ENCODE data around the gene WEE1. TPM values are rescaled to one million over a fixed set of nuclear protein-coding genes. Genes with fewer than 3 reads are reported as not detected.

The WEE1 gene
- total RNA-seq (2014; rRNA removed; shearing (Covaris generic)) = 102 and 120 TPM in 2 replicates

GRCh38 chr11:9573052-9573774, at the start of gene WEE1:
Gene WEE1, plus strand, starts transcription at chr11:9573670. Its CDS starts 264 bp downstream, at chr11:9573934.
- peaks cover 31% of the 10 kb centered on the region for H3K36me3 ChIP-seq

GRCh38 chr11:9524001-9524400, 49.5 kb upstream of the WEE1 start:
- no peaks in the 10 kb centered on the region; the same call in 1 of the 2 replicates for H3K4me1 ChIP-seq
- H3K36me3 ChIP-seq = peaks cover 21% of the 10 kb centered on the region
- H3K9me3 ChIP-seq (replicated peaks) = no peaks in the 10 kb centered on the region
- no peak overlapping the region for H3K4me3 ChIP-seq
- no peak overlapping the region for H3K27ac ChIP-seq
- DNase-seq = no peak
- H3K27me3 ChIP-seq = no peaks in the 10 kb centered on the region

More at GRCh38 chr11:9573052-9573774, at the start of gene WEE1:
- Histone ChIP-seq H3K4me1 (peaks cover 35% of the 10 kb centered on the region), H3K27me3 (no peaks in the 10 kb centered on the region), H3K27ac (peak within 1 kb of the TSS; percentile 89), H3K4me3 (peak within 1 kb of the TSS; percentile 79), H3K9me3 (replicated peaks) (no peaks in the 10 kb centered on the region)
- DNase-seq = peak; percentile 99

- Histone ChIP-seq H3K27me3 (no peaks in the 10 kb centered on the region), H3K4me3 (no peak overlapping the region), H3K9me3 (replicated peaks) (no peaks in the 10 kb centered on the region), H3K4me1 (peaks cover 11% of the 10 kb centered on the region), H3K36me3 (peaks cover 21% of the 10 kb centered on the region), H3K27ac (no peak overlapping the region)
- DNase-seq = no peak
Measured at GRCh38 chr11:9525116-9525515, 48.4 kb upstream of the WEE1 start.

GRCh38 chr11:9527481-9528135, 45.9 kb upstream of the WEE1 start:
- DNase-seq = no peak
- Histone ChIP-seq H3K27me3 (no peaks in the 10 kb centered on the region), H3K4me3 (no peak overlapping the region), H3K9me3 (replicated peaks) (no peaks in the 10 kb centered on the region), H3K36me3 (peaks cover 18% of the 10 kb centered on the region), H3K27ac (no peak overlapping the region), H3K4me1 (peaks cover 14% of the 10 kb centered on the region)

- no peak overlapping the region for H3K27ac ChIP-seq
- peaks cover 14% of the 10 kb centered on the region for H3K4me1 ChIP-seq
- no peaks in the 10 kb centered on the region for H3K9me3 ChIP-seq (replicated peaks)
- H3K27me3 ChIP-seq = no peaks in the 10 kb centered on the region
- DNase-seq = no peak
- peaks cover 16% of the 10 kb centered on the region for H3K36me3 ChIP-seq
- no peak overlapping the region for H3K4me3 ChIP-seq
Measured at GRCh38 chr11:9528136-9528501, 45.4 kb upstream of the WEE1 start.

GRCh38 chr11:9528573-9529333, 44.7 kb upstream of the WEE1 start:
- no peaks in the 10 kb centered on the region for H3K9me3 ChIP-seq (replicated peaks)
- H3K4me3 ChIP-seq = no peak overlapping the region
- no peak overlapping the region; the same call in 1 of the 2 replicates for H3K27ac ChIP-seq
- H3K4me1 ChIP-seq = peaks cover 14% of the 10 kb centered on the region
- no peak for DNase-seq
- H3K27me3 ChIP-seq = no peaks in the 10 kb centered on the region
- peaks cover 16% of the 10 kb centered on the region for H3K36me3 ChIP-seq

GRCh38 chr11:9529334-9529650, 44.2 kb upstream of the WEE1 start:
- H3K9me3 ChIP-seq (replicated peaks) = no peaks in the 10 kb centered on the region
- H3K27ac ChIP-seq = no peak overlapping the region; the same call in 1 of the 2 replicates
- no peaks in the 10 kb centered on the region for H3K27me3 ChIP-seq
- H3K4me3 ChIP-seq = no peak overlapping the region
- H3K36me3 ChIP-seq = peaks cover 16% of the 10 kb centered on the region
- DNase-seq = peak; percentile 19 to 50
- peaks cover 14% of the 10 kb centered on the region for H3K4me1 ChIP-seq

- H3K27me3 ChIP-seq = no peaks in the 10 kb centered on the region
- DNase-seq = peak; percentile 61 to 71
- no peak overlapping the region; the same call in 1 of the 2 replicates for H3K27ac ChIP-seq
Measured at GRCh38 chr11:9530020-9530621, 43.3 kb upstream of the WEE1 start.

GRCh38 chr11:9530901-9531625, 42.4 kb upstream of the WEE1 start:
- H3K9me3 ChIP-seq (replicated peaks) = no peaks in the 10 kb centered on the region
- H3K36me3 ChIP-seq = peaks cover 10% of the 10 kb centered on the region
- H3K4me3 ChIP-seq = no peak overlapping the region
- H3K4me1 ChIP-seq = peaks cover 14% of the 10 kb centered on the region
- peak in 1 of 2 experiments; percentile 5 for DNase-seq
- no peak overlapping the region for H3K27ac ChIP-seq
- H3K27me3 ChIP-seq = no peaks in the 10 kb centered on the region

More at GRCh38 chr11:9530020-9530621, 43.3 kb upstream of the WEE1 start:
- Histone ChIP-seq H3K4me1 (peaks cover 14% of the 10 kb centered on the region), H3K4me3 (no peak overlapping the region), H3K9me3 (replicated peaks) (no peaks in the 10 kb centered on the region), H3K36me3 (peaks cover 15% of the 10 kb centered on the region)

- H3K36me3 ChIP-seq = peaks cover 2% of the 10 kb centered on the region; the same call in 1 of the 2 replicates
- H3K27me3 ChIP-seq = no peaks in the 10 kb centered on the region
- no peak for DNase-seq
- peaks cover 14% of the 10 kb centered on the region for H3K4me1 ChIP-seq
- H3K4me3 ChIP-seq = no peak overlapping the region
- H3K27ac ChIP-seq = no peak overlapping the region
- H3K9me3 ChIP-seq (replicated peaks) = no peaks in the 10 kb centered on the region
Measured at GRCh38 chr11:9533058-9533457, 40.4 kb upstream of the WEE1 start.

- no peak for DNase-seq
- Histone ChIP-seq H3K4me3 (no peak overlapping the region), H3K9me3 (replicated peaks) (no peaks in the 10 kb centered on the region), H3K27me3 (no peaks in the 10 kb centered on the region), H3K36me3 (no peaks in the 10 kb centered on the region), H3K4me1 (peaks cover 14% of the 10 kb centered on the region), H3K27ac (no peak overlapping the region)
Measured at GRCh38 chr11:9533736-9534473, 39.6 kb upstream of the WEE1 start.

GRCh38 chr11:9535189-9535781, 38.2 kb upstream of the WEE1 start:
- Histone ChIP-seq H3K9me3 (replicated peaks) (0 out of 2 replicates have a peak, but pooled peaks cover 4% of the 10 kb centered on the region), H3K36me3 (no peaks in the 10 kb centered on the region), H3K27ac (no peak overlapping the region), H3K4me1 (peaks cover 2% of the 10 kb centered on the region), H3K27me3 (no peaks in the 10 kb centered on the region), H3K4me3 (no peak overlapping the region)
- peak; percentile 65 to 78 for DNase-seq

GRCh38 chr11:9538548-9538947, 34.9 kb upstream of the WEE1 start:
- peaks cover 8% of the 10 kb centered on the region; the same call in 1 of the 2 replicates for H3K9me3 ChIP-seq (replicated peaks)
- H3K4me1 ChIP-seq = no peaks in the 10 kb centered on the region
- no peaks in the 10 kb centered on the region for H3K27me3 ChIP-seq
- no peak overlapping the region for H3K4me3 ChIP-seq
- H3K27ac ChIP-seq = no peak overlapping the region
- no peaks in the 10 kb centered on the region for H3K36me3 ChIP-seq
- no peak for DNase-seq
